HG02623 (cell line): Measurements from ENCODE around the gene FIBP.

Experiments
- ATAC-seq: cut with Tn5 transposase; IDR thresholded peaks from one replicate; pipeline ENCODE4 v1.9.1; 2021; ENCODE audit warnings: moderate library complexity; ENCODE audit not compliant: unreplicated experiment

Gene FIBP

DNA sequence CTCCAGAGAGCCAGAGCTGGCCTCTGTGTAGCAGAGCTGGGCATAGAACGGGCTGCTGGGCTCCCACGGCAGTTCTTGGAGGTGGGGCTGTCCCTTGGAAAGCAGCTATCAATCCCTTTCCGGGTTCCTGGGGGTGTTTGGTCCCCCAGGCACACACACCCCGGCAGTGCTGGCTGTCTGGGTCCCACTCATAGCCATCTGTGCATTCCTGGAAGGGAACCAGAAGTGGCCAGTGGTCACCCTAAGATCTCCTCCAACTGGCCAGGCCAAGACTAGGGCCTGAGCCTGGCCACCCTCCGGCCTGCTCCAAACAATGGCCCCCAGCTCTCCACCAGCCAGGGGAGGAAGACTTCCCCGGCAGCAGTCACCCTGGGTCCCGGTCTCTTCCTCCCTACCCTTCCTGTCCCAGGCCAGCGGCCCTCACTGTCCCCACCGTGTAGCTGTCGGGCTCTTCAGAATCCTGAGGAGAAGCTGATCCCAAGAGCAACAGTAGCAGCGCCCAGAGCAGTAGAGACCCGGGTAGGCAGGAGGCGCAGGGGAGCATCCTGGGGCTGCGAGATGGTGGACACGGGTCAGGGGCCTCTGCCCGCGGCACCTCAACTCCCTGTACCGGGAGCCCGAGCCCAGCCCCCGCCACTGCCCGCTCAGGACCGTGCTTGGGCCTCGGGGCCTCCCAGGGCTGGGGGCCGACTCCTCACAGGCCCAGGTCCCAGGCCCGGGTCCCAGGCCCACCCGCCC is 16.3 kb downstream of the FIBP start:
- ATAC-seq = no peak

GRCh38 chr11:65870706-65871681 is 17.3 kb downstream of the FIBP start:
- ATAC-seq = no peak

GRCh38 chr11:65870307-65870658 is 18.0 kb downstream of the FIBP start:
- no peak for ATAC-seq

DNA sequence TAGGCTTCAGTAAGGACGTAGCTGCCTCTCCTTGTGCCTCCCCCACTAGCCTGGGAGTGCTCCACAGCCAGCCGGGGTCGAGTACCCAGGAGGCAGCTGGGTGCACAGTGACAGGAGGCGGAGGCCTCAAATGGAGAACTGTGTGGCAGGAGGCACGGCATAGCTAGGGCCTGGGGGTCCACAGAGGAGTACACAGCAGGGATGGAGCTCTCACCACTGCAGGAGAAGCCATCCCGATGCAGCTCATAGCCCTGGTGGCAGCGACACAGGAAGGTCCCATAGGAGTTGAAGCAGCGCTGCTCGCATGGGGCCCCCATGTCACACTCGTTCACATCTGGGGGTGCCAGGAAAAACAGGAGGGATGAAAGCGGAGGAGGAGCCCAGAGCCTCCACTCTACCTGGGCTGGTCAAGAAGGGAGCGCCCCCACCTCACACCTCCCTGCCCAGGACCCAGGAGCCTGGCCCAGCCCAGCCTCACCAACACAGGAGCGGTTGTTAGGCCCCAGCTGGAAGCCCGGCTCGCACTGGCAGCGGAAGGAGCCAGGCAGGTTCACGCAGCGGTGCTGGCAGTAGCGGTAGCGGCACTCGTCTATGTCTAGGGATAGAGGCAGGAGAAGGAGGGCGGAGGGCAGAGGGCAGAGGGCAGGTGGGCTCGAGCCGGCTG is 18.5 kb downstream of the FIBP start:
- no peak for ATAC-seq

- no peak for ATAC-seq
Measured at GRCh38 chr11:65868907-65869306, 19.4 kb downstream of the FIBP start.

DNA sequence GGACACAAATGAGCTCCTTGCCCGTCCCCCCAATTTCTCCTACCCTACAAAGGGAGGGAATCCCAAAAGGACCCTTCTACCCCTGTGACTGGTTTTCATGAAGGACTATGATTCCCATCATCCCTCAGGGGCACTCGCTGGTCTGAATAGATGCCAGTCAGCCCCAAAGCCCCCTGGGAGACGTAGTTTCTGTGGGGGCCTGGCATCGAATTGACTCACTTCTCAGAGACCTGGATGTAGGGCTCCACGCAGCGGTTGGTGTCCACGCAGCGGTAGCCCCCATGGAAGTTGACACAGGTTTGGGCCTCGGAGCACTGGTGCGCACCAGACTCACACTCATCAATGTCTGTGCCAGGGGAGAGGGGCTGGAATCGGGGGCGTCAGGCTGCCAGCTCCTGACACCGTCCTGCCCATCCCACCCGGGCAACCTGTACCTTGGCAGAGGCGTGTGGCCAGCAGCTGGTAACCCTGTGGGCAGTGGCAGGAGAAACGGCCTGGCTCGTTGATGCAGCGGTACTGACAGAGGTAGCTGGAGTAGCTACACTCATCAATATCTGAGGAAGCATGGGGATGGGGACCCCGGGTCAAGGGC is 20.1 kb downstream of the FIBP start:
- ATAC-seq = no peak

DNA sequence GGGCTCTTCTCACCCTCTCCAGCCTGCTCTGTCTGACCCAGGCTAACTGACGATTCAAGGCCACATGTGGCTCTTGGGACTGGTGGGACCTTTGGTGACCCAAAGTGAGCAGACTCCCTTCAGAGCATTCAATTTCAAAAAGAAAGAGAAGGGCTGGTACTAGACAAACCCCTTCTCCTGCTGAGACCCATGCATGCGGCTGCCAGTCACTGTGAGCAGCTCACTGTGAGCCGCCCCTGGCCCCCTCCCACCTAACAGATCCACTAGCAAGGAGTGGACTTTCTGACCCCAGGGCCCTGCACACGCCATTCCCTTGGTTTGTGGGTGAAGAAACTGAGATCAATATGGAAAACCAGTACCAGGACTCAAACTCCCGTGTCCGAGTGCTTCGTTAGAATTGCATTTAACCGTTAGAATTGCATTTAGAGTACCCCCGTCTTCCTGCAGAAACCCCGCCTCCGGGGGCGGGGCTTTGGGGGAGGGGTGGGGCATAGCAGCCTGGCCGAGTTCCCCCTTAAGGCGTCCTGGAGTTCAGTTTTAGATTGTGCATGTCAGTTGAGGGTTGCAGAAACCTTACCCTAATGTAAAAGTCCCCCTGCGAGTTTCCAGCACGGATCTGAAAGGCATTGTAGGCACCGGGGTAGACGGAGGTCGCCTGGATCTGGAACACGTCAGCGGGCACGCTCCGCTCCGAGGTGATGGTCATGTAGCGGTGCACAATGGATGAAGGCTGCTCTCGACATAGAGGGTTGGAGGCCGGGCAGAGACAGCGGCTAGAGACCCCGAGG is 20.8 kb downstream of the FIBP start:
- no peak for ATAC-seq

DNA sequence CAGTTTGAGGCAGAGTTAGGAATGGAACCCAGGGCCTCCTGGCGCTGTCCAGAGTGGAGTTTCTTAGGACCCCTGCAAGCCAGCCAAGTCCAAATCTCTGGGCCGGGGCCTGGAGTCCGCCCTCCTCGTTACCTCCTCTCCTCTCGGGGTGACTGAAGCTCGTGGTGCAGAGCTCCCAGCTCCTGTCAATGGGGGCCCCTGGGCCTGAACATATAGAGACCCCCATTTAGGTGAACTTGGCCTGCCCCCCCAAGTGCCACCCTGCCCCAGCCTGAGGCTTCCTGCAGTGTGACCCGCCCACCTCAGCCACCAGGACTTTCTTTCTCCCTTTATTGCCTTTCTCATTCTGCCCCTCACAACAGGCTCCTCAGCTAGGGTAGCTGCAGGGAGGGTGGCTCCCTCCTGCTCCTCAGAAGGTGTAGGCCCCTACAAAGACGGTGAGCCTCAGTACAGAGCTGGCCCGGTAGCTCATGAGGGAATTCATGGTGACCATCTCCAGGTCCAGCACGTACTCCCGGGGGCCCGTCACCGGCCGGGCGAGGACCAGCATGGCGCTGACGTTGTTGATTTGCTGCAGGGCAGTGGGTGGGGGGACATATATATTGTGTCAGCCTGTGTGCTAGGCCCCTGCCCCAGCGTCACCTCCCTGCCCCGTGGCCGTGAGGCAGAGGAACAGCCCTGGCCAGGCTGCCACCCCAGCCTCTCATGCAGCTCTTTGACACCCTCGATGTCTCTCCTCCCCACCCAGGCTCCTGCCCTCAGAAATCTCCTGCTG is 21.6 kb downstream of the FIBP start:
- no peak for ATAC-seq

- no peak for ATAC-seq
Measured at GRCh38 chr11:65865550-65866172, 22.6 kb downstream of the FIBP start.

GRCh38 chr11:65864706-65865471 is 23.4 kb downstream of the FIBP start:
- no peak for ATAC-seq

- no peak for ATAC-seq
Measured at GRCh38 chr11:65863889-65864705, 24.2 kb downstream of the FIBP start.

DNA sequence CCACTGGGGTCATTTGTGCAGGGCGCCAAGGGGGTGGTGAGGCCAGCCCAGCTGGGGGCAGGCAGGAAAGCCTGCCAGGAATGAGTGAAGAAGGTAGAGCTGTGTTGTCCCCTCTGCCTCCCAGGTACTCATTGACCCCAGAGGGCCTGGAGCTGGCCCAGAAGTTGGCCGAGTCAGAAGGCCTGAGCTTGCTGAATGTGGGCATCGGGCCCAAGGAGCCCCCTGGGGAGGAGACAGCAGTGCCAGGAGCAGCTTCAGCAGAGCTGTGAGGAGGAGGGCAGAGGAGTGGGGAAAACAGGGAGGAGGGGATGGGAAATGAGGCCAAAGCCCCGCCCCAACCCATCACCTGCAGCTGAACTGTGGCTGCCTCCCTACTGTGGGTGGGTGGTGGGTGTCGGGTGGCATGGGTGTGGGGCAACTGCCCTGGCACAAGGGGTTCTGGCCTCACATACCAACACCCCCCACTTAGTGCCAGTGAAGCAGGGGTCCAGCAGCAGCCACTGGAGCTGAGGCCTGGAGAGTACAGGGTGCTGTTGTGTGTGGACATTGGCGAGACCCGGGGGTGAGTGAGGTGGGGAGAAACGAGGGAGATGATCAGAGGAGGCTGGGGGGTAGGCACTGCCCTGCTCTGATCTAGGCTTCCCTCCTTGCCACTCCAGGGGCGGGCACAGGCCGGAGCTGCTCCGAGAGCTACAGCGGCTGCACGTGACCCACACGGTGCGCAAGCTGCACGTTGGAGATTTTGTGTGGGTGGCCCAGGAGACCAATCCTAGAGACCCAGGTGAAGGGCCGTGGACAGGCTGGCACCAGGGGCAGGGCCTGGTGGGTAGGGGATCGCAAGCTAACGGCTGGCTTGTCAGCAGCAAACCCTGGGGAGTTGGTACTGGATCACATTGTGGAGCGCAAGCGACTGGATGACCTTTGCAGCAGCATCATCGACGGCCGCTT is 25.1 kb downstream of the FIBP start:
- no peak for ATAC-seq

DNA sequence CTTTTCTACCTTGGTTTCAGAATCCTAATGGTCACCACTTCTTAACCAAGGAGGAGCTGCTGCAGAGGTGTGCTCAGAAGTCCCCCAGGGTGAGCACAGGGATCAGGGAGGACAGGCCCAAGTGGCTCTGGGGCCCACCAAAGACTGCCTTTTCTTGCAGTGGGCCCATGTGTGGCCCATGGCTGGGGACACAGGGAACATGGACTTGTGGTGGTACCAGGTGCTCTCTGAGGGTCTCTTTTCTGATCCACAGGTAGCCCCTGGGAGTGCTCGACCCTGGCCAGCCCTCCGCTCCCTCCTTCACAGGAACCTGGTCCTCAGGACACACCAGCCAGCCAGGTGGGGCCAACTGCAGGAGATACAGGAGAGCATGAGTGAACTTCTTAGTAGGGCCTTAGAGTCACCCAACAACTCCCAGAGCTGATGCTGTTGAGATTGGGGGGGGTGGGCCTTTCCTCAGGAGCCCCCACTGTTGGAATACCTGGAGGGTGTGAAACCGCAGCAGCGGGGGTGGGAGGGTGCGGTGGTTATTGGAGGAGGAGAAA is 26.0 kb downstream of the FIBP start:
- no peak for ATAC-seq

DNA sequence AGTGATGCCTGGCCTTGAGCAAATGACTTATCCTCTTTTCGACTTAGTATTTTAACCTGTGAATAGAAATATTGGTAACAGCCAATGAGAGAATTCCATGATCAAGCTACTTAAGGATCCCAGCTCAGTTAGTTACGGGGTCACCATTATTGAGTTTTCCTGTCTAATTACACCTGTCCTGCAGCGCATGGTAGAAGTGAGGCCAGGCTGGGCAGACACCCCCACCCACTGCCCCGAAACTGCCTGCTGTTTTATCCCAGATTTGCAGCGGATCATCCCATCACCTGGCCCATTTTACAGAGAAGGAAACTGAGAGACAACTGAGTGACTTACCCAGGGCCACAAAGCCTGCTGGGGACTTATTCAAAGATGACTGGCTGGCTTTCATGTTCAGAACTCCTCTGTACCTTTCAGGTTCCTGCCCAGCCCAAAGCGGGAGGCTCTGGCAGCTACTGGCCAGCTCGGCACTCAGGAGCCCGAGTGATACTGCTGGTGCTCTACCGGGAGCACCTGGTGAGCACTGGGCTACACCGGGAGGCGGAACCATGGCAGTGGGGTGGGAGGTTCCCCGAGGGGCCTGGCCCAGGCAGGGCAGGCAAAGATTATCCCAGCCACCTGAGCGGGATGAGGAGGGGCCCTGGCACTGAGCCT is 26.6 kb downstream of the FIBP start:
- no peak for ATAC-seq

DNA sequence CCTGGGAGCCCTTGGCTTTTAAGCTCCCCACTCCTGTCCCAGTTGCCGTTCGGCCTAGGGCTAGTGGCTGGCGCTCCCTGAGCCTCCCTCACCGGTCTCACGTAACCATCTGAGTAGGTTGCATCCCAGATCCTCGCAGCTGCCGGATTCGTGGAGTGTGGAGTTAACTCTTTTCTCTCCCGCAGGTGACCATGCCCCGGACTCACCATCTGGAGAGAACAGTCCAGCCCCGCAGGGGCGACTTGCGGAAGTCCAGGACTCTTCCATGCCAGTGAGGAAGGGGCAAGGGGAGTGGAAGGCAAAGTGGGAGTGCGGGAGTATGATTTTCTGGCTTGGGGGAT is 27.1 kb downstream of the FIBP start:
- no peak for ATAC-seq
